Colonic mucosa (tissue), 4 donors: ENCODE data around the gene HPS1. TPM values are rescaled to one million over a fixed set of nuclear protein-coding genes. Genes with fewer than 3 reads are reported as not detected.

ENCODE experiments used
- DNase-seq: peaks from one replicate; pipeline ENCODE4 v3.0.0-alpha.2; 2020
- H3K27ac ChIP-seq: fragments of 200-600 bp; one replicate; pipeline ENCODE4 v1.8.0; 2021
- H3K27me3 ChIP-seq: fragments of 200-600 bp; one replicate; pipeline ENCODE4 v1.8.0; 2021
- H3K36me3 ChIP-seq: fragments of 200-600 bp; one replicate; pipeline ENCODE4 v1.8.0; 2021
- H3K4me1 ChIP-seq: fragments of 200-600 bp; one replicate; pipeline ENCODE4 v1.8.0; 2021; ENCODE audit warnings: mild to moderate bottlenecking
- H3K4me3 ChIP-seq: fragments of 200-600 bp; one replicate; pipeline ENCODE4 v1.8.0; 2021
- H3K9ac ChIP-seq, 2 donors: one replicate each; pipeline ENCODE4 v1.7.0; 2013; ENCODE audit warnings: control low read depth in 2 of 2, low read depth in 2 of 2, low read length in 2 of 2
- H3K9me3 ChIP-seq: fragments of 200-600 bp; one replicate; pipeline ENCODE4 v1.8.0; 2021
- CTCF ChIP-seq: fragments of 200-600 bp; IDR thresholded peaks from one replicate; pipeline ENCODE4 v1.8.0; 2022; ENCODE audit warnings: antibody characterized with exemption, mild to moderate bottlenecking
- intact Hi-C: fragments of 100-400 bp; cut with DNase I; formaldehyde crosslinking; loops from one replicate; pipeline ENCODE4 v1.14.1; 2022
- total RNA-seq, 2 donors: library from RNA; stranded (reverse); fragmentation: NEBNext Ultra II Directional in 1 of 2; extraction: Animal tissue kit (Norgen Biotek cat#: 25700) in 1 of 2; gene quantifications; one replicate each; pipeline ENCODE4 v1.2.1, GENCODE V29; 2021
- donor health status: healthy.
- donor health status: DM: no; HTN: no; CAD: no.
- donor health status: DM: no; HTN: no; CAD: no.

The HPS1 gene
- total RNA-seq, 2 donors from 2014 or later: 69.5 to 72.2 TPM

- H3K4me1 ChIP-seq: no peaks in the 10 kb centered on the region
- intact Hi-C loops: no loop called here
- H3K36me3 ChIP-seq: no peaks in the 10 kb centered on the region
- no peak for DNase-seq
- no peak for TF ChIP-seq CTCF
- no peak overlapping the region for H3K9ac ChIP-seq
- no peak overlapping the region for H3K4me3 ChIP-seq
- H3K27me3 ChIP-seq: no peaks in the 10 kb centered on the region
- no peaks in the 10 kb centered on the region for H3K9me3 ChIP-seq
- H3K27ac ChIP-seq: no peak overlapping the region
These were observed 69.7 kb downstream of the HPS1 start for GRCh38 chr10:98377001-98377400.

- no peaks in the 10 kb centered on the region for H3K27me3 ChIP-seq
- H3K9me3 ChIP-seq: no peaks in the 10 kb centered on the region
- no peak for DNase-seq
- intact Hi-C loops: no loop called here
- H3K9ac ChIP-seq: no peak overlapping the region
- no peak for TF ChIP-seq CTCF
- H3K27ac ChIP-seq: no peak overlapping the region
- no peak overlapping the region for H3K4me3 ChIP-seq
- no peaks in the 10 kb centered on the region for H3K36me3 ChIP-seq
- H3K4me1 ChIP-seq: no peaks in the 10 kb centered on the region
These were observed 70.2 kb downstream of the HPS1 start for GRCh38 chr10:98376485-98376884.

GRCh38 chr10:98374217-98374985 lies 72.3 kb downstream of the HPS1 start:
- no peaks in the 10 kb centered on the region for H3K27me3 ChIP-seq
- no peak for TF ChIP-seq CTCF
- no peaks in the 10 kb centered on the region for H3K9me3 ChIP-seq
- intact Hi-C loops: no loop called here
- H3K9ac ChIP-seq: no peak overlapping the region
- no peaks in the 10 kb centered on the region for H3K36me3 ChIP-seq
- no peaks in the 10 kb centered on the region for H3K4me1 ChIP-seq
- H3K27ac ChIP-seq: no peak overlapping the region
- DNase-seq: no peak
- no peak overlapping the region for H3K4me3 ChIP-seq

- Histone ChIP-seq H3K27me3 (no peaks in the 10 kb centered on the region), H3K36me3 (no peaks in the 10 kb centered on the region), H3K9me3 (no peaks in the 10 kb centered on the region), H3K9ac (no peak overlapping the region), H3K4me1 (no peaks in the 10 kb centered on the region), H3K4me3 (no peak overlapping the region), H3K27ac (no peak overlapping the region)
- intact Hi-C loops: no loop called here
- TF ChIP-seq CTCF: no peak
- DNase-seq: no peak
These were observed 73.3 kb downstream of the HPS1 start for GRCh38 chr10:98373260-98374040.

- H3K4me3 ChIP-seq: no peak overlapping the region
- H3K9me3 ChIP-seq: no peaks in the 10 kb centered on the region
- no peaks in the 10 kb centered on the region for H3K36me3 ChIP-seq
- TF ChIP-seq CTCF: no peak
- H3K27me3 ChIP-seq: no peaks in the 10 kb centered on the region
- intact Hi-C loops: no loop called here
- no peak overlapping the region for H3K9ac ChIP-seq
- DNase-seq: no peak
- no peaks in the 10 kb centered on the region for H3K4me1 ChIP-seq
- no peak overlapping the region for H3K27ac ChIP-seq
These were observed 75.6 kb downstream of the HPS1 start for GRCh38 chr10:98370831-98371820.
